Measurements from ENCODE around the gene ERO1A. TPM values are rescaled to one million over a fixed set of nuclear protein-coding genes. Genes with fewer than 3 reads are reported as not detected.

The ERO1A gene
- polyA plus RNA-seq, 1 donor: 43.0 TPM

Other genes with a start within 250 kb of the ERO1A start
- gene TXNDC16, start 143.1 kb downstream of the ERO1A start, polyA plus RNA-seq: 12.7 TPM
- 4.6 TPM for gene GPR137C, start 142.7 kb downstream of the ERO1A start, polyA plus RNA-seq
- gene PSMC6, start 11.6 kb upstream of the ERO1A start, polyA plus RNA-seq: 127 TPM
- 11.9 TPM for gene STYX, start 34.6 kb upstream of the ERO1A start, polyA plus RNA-seq
- gene GNPNAT1, start 96.0 kb upstream of the ERO1A start, polyA plus RNA-seq: 21.3 TPM

Measured in large intestine (tissue), 1 donor.